HG03097 (cell line): Measurements from ENCODE around the gene MS4A6E.

Experiments
- ATAC-seq: cut with Tn5 transposase; IDR thresholded peaks from one replicate; pipeline ENCODE4 v1.9.1; 2021; ENCODE audit not compliant: unreplicated experiment, low FRiP score

Gene MS4A6E

DNA sequence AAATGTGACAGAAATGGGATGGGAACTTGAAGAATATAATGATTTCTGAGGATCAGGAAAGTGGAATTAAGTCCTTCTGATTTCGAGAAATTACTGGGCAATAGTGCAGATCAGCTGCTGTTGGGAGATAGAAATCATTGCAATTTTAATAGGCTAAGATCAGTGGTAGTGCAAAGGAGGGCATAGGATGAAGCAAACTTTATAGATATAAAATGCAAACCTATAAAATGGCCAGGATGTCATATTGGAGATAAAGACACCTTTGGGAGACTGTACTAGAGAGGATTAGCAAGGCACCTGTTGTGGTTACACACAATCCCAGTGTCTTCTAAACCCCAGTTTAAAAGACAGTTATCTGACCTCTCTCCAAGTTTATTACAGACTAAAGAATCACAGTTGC is 44.8 kb downstream of the MS4A6E start:
- no peak for ATAC-seq

DNA sequence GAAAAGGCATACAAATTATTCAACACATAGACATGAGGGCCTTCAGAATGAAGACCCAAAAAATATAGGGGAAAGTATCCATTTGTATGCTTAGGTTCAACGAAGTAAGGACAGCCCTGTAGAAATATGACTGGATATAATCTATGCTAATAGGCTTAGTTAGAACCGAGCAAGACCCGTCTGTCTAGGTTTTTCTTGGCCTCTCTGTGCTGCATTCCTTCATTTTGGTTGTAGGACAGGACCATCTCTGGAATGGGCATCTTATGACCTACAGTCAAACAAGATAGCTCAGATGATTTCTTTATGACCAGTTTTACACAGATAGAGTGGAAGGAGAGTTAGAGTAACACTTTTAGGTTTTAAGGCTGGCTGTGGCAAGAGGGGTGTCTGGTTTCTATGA is 45.7 kb downstream of the MS4A6E start:
- ATAC-seq = no peak

DNA sequence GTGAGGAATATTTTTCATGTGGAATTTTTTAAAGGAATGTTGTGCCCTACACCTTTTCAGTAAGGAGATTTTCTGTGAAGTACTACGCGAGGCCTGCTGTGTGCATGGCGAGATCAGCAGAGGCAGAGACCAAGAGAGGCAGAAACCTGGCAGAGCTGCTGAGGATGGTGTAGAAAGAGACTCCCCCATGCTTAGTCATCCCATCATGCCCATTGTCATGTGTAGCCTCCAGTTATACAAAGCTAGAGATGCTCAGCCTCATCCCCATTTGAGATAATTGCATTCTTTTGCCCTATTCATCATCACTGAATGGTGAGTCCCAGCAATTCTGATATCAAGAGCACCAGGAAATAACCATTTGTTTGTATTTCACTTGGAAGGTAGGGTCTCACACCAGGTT is 48.3 kb downstream of the MS4A6E start:
- ATAC-seq = no peak

DNA sequence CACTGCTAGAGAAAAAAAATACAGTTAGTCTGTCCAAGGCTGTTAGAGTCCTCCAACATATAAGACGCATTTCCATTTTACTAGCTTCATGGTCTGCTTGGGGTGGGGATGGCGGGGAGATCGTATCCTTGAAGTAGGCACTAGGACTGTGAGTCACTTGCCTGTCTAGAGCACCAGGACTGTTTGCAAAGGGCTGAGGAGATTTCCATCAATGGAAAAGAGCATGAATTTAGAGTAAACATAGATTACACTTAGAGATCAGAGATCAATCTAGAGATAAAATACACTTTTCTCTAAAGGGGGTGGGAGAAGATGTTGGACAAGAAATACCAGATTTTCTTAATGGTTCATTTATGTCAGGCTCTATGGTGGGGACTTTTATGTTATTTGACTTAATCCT is 49.5 kb downstream of the MS4A6E start:
- ATAC-seq = no peak

DNA sequence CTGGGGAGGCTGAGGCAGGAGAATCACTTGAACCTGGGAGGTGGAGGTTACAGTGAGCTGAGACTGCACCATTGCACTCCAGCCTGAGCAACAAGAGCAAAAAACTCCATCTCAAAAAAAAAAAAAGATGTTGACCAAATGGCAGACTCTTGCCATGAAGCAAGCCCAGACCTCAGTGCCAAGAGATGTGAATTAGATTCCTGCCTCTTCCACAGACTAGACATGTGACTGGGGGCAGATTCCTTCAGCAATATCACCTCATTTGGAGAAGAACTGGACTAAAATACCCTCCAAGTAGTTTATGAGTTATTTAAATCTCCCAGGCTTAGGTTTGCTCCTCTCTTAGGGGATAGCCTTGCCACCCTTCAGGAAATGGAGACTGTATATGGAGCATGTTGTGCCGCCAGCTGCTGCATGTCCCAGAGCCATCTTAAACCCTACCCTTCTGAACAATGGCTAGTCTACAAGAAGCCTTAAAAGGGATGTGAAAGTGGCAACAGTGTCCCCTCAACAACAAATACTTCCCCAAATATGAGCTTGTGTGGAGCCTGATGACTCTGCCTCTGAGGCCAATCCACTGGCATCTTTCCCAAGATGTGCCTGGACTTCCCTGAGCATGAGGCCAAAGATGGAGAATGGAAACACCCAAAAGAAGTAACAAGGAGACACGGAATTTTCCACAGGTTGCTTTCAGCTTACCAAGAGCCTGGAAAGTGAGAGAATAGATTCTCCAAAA is 50.5 kb downstream of the MS4A6E start:
- ATAC-seq = no peak

DNA sequence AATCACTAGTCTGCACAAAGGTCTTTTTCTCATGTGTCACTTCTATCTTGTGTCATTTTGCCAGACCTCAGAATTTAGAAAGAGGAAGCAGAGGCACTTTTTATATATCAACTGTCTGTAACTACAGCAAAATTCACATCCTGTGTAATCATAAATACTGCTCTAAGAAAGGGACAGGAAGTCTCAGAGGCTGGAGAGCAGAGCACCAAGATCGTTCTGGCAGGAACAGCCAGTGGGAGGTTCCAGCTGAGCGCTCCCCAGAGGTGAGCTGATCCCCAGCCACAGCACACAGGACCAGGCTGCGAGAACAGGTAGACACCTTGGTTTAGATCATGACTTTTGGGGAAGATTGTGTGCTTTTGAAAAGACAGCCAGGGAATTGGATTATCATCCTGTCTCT is 51.3 kb downstream of the MS4A6E start, which contains the start of gene MS4A7:
MS4A7 (plus strand) TSS at position 179 of the 400 bp plus-strand sequence. CDS start 4,610 bp downstream, outside the sequence.
- peak; percentile 90 for ATAC-seq

DNA sequence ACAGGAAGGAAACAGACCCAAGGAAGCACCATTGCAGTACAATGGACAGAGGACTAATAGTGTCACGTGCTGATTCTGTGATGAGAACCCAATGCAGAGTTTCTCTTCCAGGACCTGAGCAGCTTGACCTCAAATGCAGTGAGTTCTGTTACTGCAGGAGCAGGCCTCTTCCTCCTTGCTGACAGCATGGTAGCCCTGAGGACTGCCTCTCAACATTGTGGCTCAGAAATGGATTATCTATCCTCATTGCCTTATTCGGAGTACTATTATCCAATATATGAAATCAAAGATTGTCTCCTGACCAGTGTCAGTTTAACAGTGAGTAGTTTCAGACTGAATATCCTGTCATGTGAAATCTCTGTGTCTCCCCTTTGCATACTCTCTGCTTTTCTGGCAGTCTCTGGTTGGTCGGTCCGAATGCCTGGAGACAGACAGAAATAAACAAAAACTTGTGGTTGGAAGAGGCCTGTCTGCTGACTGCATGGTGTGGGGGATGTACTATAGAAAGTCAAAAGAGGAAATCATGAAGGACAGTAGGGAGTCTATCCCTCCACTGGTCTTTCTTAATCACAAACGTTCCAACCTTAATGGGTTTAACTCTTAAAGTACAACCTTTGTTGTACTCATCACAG is 62.3 kb downstream of the MS4A6E start:
- peak; percentile 82 for ATAC-seq

DNA sequence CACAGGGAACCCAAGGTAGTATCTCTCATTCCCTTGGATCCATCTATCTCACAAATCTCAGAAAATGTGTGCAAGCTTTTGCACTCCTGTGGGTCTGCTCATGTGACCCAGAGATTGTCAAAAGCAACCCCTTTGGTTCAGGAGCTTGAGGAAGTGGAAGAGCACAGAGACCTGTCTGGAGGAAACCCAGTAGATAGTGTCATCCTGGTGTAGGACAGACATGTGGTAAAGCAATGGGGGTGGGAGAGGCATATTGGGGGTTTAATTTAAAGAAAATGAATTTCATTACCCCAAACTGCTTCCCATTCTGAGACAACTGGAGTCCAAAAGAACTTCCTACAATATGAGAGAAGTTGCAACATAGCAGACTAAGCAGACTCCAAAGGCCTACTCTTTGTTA is 63.4 kb downstream of the MS4A6E start:
- ATAC-seq = no peak
